HG02798 (cell line): ENCODE data around the gene SGO2.
"Not testable (repeated sequence)": the region's sequence is repeated elsewhere in the genome, so short reads cannot be mapped to it uniquely, and the experiment has no call there.

ENCODE experiments used
- ATAC-seq: cut with Tn5 transposase; IDR thresholded peaks from one replicate; pipeline ENCODE4 v1.9.1; 2021; ENCODE audit warnings: mild to moderate bottlenecking; ENCODE audit not compliant: unreplicated experiment, poor library complexity

The SGO2 gene

GRCh38 chr2:200509612-200510433 lies 16.2 kb upstream of the SGO2 start, which contains the start of gene KCTD18:
TSS of gene KCTD18 (minus strand) at chr2:200510068. CDS start at chr2:200507016, 3,052 bp downstream.
- peak; percentile 99 for ATAC-seq

- ATAC-seq = no peak
These were observed 10.9 kb upstream of the SGO2 start for GRCh38 chr2:200515155-200515554.

DNA sequence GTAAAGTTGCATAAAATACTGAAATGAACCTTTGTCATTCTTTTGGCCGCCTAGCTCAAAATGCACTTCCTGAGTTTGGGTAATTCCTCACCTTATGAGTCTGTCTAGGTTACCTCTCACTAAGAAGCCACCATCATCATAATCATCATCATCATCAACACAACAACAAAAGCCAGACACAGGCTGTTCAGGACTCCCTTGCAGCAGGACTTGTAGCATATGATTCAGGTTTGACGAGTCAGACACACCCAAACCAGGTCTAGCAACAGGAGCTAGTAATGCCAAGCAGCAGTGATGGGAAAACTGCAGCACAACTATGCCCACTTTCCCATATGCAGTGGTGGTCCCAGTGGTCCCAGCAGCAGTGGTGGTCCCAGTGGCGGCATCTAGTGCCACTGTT lies 2.8 kb upstream of the SGO2 start:
- ATAC-seq = no peak

GRCh38 chr2:200523604-200524003 lies 2.4 kb upstream of the SGO2 start:
- no peak for ATAC-seq

DNA sequence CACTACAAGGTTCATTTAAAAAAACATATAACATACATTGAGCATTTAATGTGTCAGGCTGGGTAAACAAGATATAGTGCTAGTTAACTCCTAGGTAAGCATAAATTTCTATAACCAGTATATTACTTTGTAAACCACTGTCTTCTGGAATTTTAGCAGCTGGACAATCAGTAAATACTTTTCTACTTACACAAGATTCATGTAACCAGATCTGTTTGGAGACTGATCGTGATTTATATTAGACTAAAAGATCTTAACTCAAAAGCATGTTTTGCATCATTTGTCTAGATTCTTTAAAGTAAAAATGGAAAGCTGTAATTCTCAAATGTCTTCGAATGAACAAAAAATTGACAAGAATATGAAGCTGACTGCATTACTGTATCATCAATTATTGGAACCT lies 941 bp upstream of the SGO2 start:
- ATAC-seq = no peak

DNA sequence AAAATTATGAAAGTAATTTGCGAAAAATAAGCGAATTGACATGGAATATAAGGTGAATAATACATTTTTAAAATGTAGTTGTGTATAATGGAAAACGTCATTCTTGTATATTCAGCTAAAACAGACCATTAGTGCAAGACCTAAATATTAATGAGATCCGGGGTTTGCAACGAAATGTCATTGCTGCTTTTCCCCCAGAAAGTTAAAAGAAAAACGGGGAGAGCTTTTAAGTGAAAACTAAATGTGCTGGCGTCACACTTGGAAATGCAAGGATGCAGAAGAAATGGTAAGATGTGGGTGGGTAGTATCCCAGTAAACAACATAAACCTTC lies 491 bp upstream of the SGO2 start:
- ATAC-seq = no peak

- no peak for ATAC-seq
These were observed 2.2 kb downstream of the SGO2 start for GRCh38 chr2:200528228-200528627.

GRCh38 chr2:200533754-200534153 lies 7.7 kb downstream of the SGO2 start:
- no peak for ATAC-seq

- no peak for ATAC-seq
These were observed 8.6 kb downstream of the SGO2 start for GRCh38 chr2:200534572-200534971.

DNA sequence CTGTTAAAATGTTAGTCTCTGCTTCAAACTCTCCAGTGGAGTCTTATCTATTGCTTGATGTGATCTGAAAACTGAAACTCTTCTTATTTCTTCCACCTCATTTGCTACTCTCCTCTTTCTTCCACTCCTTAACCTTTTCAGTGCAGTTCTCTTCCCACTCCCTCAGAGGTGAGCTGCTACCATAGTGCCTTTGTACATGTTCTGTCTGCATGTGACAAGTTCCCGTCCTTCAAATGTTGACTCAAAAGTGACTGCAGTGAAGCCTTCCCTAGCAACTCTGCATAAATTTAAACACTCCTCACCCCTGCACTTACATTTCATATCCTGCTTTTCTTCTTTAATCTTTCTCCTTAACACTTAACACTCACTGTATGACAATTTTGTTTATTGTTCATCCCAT lies 12.1 kb downstream of the SGO2 start:
- no peak for ATAC-seq

- no peak for ATAC-seq
These were observed 14.8 kb downstream of the SGO2 start for GRCh38 chr2:200540793-200541192.

- ATAC-seq = not testable (repeated sequence)
These were observed 40.6 kb downstream of the SGO2 start for GRCh38 chr2:200566596-200566995.

- no peak for ATAC-seq
These were observed 41.9 kb downstream of the SGO2 start for GRCh38 chr2:200567932-200568331.

DNA sequence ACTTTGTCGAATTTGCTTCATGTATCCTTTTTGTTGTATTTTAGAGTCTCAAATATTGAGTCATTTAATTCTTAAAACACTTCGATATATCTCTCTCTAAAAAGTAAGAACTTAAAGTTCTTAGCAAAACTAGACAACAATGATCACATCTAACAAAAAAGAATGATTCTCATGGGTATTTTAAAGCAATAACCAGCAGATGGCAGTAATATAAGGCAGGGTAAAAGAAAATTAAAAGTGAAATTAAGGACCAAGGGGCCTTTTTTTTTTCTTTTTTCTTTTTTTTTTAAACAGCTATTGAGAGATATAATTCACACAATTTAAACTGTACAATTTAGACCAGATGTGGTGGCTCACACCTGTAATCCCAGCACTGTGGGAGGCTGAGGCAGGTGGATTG lies 50.0 kb downstream of the SGO2 start:
- no peak for ATAC-seq

- no peak for ATAC-seq
These were observed 51.0 kb downstream of the SGO2 start for GRCh38 chr2:200577027-200577426.

- peak; percentile 44 for ATAC-seq
These were observed 52.8 kb downstream of the SGO2 start for GRCh38 chr2:200578778-200579177.

- ATAC-seq = no peak
These were observed 58.6 kb downstream of the SGO2 start for GRCh38 chr2:200584639-200585038.

GRCh38 chr2:200585340-200585729 lies 59.3 kb downstream of the SGO2 start:
- no peak for ATAC-seq

DNA sequence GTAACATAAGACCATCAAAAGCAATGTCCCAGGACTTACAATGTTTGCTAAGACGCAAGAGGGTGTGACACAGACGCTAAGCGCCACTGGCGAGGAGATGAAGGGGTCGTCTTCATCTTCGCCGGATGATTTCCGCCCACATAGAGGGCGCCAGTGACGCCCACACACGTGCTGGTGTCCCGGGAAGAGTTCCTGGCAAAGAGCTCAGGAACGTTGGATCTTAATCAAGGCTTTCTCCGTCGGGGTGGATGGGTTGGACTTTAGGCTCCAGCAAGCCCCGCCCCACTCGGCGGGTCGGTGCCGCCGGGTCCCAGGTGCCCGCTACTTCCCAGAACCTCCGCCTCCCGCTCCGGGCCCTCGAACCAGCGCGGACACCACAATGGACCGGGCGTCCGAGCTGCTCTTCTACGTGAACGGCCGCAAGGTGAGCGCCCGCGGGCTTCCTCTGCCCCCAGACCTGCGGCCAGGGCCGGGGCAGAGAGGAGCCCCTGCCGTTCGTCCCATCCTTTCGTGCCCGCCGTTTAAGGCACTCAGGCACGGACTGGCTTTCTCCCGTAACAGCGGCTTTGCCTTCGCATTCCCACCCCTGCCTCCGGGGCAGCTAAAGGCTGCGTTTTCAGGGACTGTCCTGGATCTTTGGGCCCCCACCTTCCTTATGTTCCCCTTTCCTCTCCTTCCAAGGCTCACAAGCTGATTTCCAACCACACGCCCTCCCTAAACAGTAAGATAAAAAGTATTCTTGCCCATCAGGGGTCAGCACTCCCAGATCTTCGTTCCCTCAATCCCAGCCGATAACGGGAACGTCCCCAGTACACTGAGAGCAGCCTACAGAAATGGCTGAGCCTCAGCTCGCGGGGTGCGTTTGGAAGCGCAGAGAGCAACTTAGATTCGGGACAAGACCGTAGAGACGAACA lies 60.0 kb downstream of the SGO2 start, which contains the start of gene AOX1:
AOX1 (plus strand) TSS at position 285 of the 914 bp plus-strand sequence; CDS start at position 380, 95 bp downstream.
- ATAC-seq = peak; percentile 46

DNA sequence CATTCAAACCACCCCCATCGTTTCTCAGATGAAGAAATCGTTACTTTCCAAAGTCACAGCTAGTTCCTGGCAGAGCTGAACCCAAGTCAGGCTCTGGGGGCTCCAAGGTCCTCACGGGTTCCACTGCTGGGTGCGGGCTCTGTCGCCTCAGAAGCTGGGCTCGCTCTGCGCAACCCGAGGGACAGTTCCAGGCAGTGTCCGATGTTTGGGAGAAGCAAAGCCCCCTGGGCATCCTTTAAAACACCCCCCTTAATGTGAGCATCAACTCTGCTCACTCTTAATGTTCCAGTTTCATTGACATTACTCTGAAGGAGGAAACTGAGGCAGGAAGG lies 60.6 kb downstream of the SGO2 start:
- no peak for ATAC-seq

GRCh38 chr2:200587007-200587616 lies 61.1 kb downstream of the SGO2 start:
- no peak for ATAC-seq
